Measurements from ENCODE around the gene FRG2B. TPM values are rescaled to one million over a fixed set of nuclear protein-coding genes. Genes with fewer than 3 reads are reported as not detected.
"Not testable (repeated sequence)": the region's sequence is repeated elsewhere in the genome, so short reads cannot be mapped to it uniquely, and the experiment has no call there.

Gene FRG2B
- total RNA-seq, 1 donor, result under 0.01 TPM

DNA sequence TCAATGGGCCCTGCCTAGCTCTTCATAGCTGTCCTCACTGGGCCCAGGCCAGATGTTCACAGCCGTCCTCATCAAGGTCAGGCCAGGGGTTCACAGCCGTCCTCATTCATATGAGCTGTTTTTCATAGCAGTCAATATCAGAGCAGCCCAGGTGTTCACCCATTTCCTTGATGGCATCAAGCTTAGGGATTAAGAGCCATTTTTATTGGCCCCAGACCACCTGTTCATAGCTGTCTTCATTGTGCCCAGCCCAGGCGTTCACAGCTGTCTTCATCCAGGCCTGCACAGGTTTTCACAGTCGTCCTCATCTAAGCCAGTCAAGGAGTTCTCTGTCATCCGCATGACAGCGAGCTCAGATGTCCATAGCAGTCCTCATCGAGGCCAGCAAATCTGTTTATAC lies 9.4 kb downstream of the FRG2B start:
- no peak overlapping the region for H3K4me3 ChIP-seq (ENCODE audit: low read depth, low read length)
- no peak for DNase-seq (ENCODE audit: low read depth)
- no peak for TF ChIP-seq CTCF (IDR thresholded peaks at IDR 0.05; ENCODE audit: insufficient read depth, low read depth, low read length)

- DNase-seq (ENCODE audit: low read depth), result no peak
- TF ChIP-seq CTCF (IDR thresholded peaks at IDR 0.05; ENCODE audit: insufficient read depth, low read depth, low read length), result no peak
- H3K4me3 ChIP-seq (ENCODE audit: low read depth, low read length), result no peak overlapping the region
Measured at GRCh38 chr10:133616371-133617130, 10.0 kb downstream of the FRG2B start.

GRCh38 chr10:133614830-133615580 lies 11.6 kb downstream of the FRG2B start:
- no peak for TF ChIP-seq CTCF (IDR thresholded peaks at IDR 0.05; ENCODE audit: insufficient read depth, low read depth, low read length)
- H3K4me3 ChIP-seq (ENCODE audit: low read depth, low read length), result no peak overlapping the region
- no peak for DNase-seq (ENCODE audit: low read depth)

DNA sequence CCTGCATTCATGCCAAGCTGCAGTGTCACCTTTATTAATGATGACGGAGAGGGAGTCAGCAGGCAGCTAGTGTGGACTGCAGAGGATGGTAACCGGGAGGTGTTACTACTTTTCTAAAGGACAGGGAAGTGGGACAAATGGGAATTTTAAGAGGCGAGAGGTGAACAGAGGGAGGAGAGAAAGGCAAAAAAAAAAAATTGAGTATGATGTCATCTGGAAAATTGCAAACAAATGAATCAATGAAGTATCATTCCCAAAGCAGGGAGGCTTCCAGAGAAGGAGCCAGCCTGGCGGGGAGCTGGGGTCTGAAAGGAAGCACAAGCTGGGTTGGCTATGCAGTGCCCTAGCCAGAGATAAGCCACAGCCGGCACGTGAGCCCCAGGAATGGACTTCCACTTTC lies 12.9 kb downstream of the FRG2B start:
- H3K4me3 ChIP-seq (ENCODE audit: low read depth, low read length), result no peak overlapping the region
- DNase-seq (ENCODE audit: low read depth), result no peak
- TF ChIP-seq CTCF (IDR thresholded peaks at IDR 0.05; ENCODE audit: insufficient read depth, low read depth, low read length), result no peak

DNA sequence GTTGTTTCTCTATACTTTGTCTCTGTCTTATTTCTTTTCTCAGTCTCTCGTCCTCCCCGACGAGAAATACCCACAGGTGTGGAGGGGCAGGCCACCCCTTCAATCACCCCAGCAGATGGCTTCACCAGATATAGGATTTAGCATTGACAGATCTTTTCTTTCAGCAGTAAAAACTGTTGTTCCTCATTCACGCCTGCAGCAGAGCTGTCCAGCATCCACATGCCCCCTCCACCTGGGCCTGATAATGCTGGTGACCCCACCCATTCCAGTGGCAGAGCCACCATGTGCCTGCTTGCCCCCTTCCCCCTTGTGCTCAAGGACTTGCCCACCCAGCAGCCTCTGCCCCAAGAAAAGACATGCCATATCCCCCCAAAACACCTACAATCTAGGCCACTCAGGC lies 15.5 kb downstream of the FRG2B start:
- H3K4me3 ChIP-seq (ENCODE audit: low read depth, low read length), result no peak overlapping the region
- DNase-seq (ENCODE audit: low read depth), result no peak
- no peak for TF ChIP-seq CTCF (IDR thresholded peaks at IDR 0.05; ENCODE audit: insufficient read depth, low read depth, low read length)

GRCh38 chr10:133608855-133609254 lies 17.7 kb downstream of the FRG2B start:
- DNase-seq (ENCODE audit: low read depth), result peak; percentile 24
- TF ChIP-seq CTCF (IDR thresholded peaks at IDR 0.05; ENCODE audit: insufficient read depth, low read depth, low read length), result peak; percentile 53
- H3K4me3 ChIP-seq (ENCODE audit: low read depth, low read length), result no peak overlapping the region

DNA sequence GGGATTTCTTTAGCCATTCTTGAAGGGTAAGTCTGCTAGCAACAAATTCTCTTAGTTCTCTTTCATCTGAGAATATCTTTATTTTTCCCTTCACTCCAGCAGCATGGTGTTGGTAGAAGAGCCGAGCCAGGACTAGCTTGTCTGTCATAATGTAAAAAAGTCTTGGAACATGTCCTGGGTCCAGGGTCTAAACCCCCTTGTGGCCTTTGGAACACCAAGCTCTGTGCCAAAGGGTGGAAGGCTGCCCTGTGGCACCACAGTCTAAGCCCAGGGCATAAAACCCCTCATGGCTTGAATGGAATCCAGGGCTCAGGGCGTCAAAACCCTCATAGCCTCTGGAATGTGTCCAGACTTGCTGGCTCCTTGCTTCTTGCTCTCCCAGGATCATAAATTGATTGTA lies 23.2 kb downstream of the FRG2B start:
- DNase-seq (ENCODE audit: low read depth); H3K4me3 ChIP-seq (ENCODE audit: low read depth, low read length): not testable (repeated sequence)
